KOPT-K1 (cell line): ENCODE data around the gene HOXD3.

Experiments
- H3K27ac ChIP-seq: fragments of 200-600 bp; sonication (generic); 2 replicates; pipeline ENCODE4 v1.5.1; 2016; ENCODE audit warnings: antibody characterized with exemption, mild to moderate bottlenecking, low read depth, low read length; ENCODE audit not compliant: poor library complexity, severe bottlenecking
- H3K36me3 ChIP-seq: fragments of 200-600 bp; sonication (generic); 2 replicates; pipeline ENCODE4 v1.5.1; 2017; ENCODE audit warnings: antibody characterized with exemption, mild to moderate bottlenecking, low read length, moderate library complexity; ENCODE audit not compliant: insufficient read depth
- H3K9me3 ChIP-seq: fragments of 200-600 bp; sonication (generic); 2 replicates; pipeline ENCODE4 v1.5.1; 2017; ENCODE audit warnings: antibody characterized with exemption, low read length, mild to moderate bottlenecking; ENCODE audit not compliant: insufficient read depth, poor library complexity, severe bottlenecking

Gene HOXD3

GRCh38 chr2:176156807-176157498 is at the start of gene HOXD3:
TSS of gene HOXD3 (plus strand) at chr2:176157307. CDS start at chr2:176169115, 11,808 bp downstream.
- H3K27ac ChIP-seq, result no peak within 1 kb of the TSS
- H3K9me3 ChIP-seq, result no peaks in the 10 kb centered on the region
- H3K36me3 ChIP-seq, result no peaks in the 10 kb centered on the region

- no peaks in the 10 kb centered on the region for H3K9me3 ChIP-seq
These were observed 49.4 kb upstream of the HOXD3 start for GRCh38 chr2:176107731-176108181.

GRCh38 chr2:176109192-176109901 is 47.8 kb upstream of the HOXD3 start:
- Histone ChIP-seq H3K9me3 (no peaks in the 10 kb centered on the region), H3K36me3 (no peaks in the 10 kb centered on the region), H3K27ac (no peak overlapping the region)

More at GRCh38 chr2:176107731-176108181, 49.4 kb upstream of the HOXD3 start:
- no peak overlapping the region for H3K27ac ChIP-seq
- no peaks in the 10 kb centered on the region for H3K36me3 ChIP-seq

GRCh38 chr2:176109946-176110345 is 47.2 kb upstream of the HOXD3 start:
- H3K27ac ChIP-seq, result no peak overlapping the region
- no peaks in the 10 kb centered on the region for H3K36me3 ChIP-seq
- H3K9me3 ChIP-seq, result no peaks in the 10 kb centered on the region

- no peaks in the 10 kb centered on the region for H3K36me3 ChIP-seq
- no peak overlapping the region for H3K27ac ChIP-seq
- H3K9me3 ChIP-seq, result no peaks in the 10 kb centered on the region
These were observed 46.4 kb upstream of the HOXD3 start for GRCh38 chr2:176110415-176111308.

GRCh38 chr2:176111309-176111663 is 45.8 kb upstream of the HOXD3 start:
- H3K36me3 ChIP-seq, result no peaks in the 10 kb centered on the region

GRCh38 chr2:176111846-176112374 is 45.2 kb upstream of the HOXD3 start:
- Histone ChIP-seq H3K27ac (no peak overlapping the region), H3K9me3 (no peaks in the 10 kb centered on the region), H3K36me3 (no peaks in the 10 kb centered on the region)

More at GRCh38 chr2:176111309-176111663, 45.8 kb upstream of the HOXD3 start:
- no peaks in the 10 kb centered on the region for H3K9me3 ChIP-seq
- H3K27ac ChIP-seq, result no peak overlapping the region

- no peak overlapping the region for H3K27ac ChIP-seq
- no peaks in the 10 kb centered on the region for H3K36me3 ChIP-seq
- H3K9me3 ChIP-seq, result no peaks in the 10 kb centered on the region
These were observed 44.5 kb upstream of the HOXD3 start for GRCh38 chr2:176112375-176113302.

GRCh38 chr2:176114120-176114929 is 42.8 kb upstream of the HOXD3 start:
- Histone ChIP-seq H3K27ac (no peak overlapping the region), H3K36me3 (no peaks in the 10 kb centered on the region), H3K9me3 (no peaks in the 10 kb centered on the region)

GRCh38 chr2:176114930-176115625 is 42.0 kb upstream of the HOXD3 start:
- Histone ChIP-seq H3K36me3 (no peaks in the 10 kb centered on the region), H3K9me3 (no peaks in the 10 kb centered on the region), H3K27ac (no peak overlapping the region)

GRCh38 chr2:176115883-176116813 is 41.0 kb upstream of the HOXD3 start, which contains the start of gene HOXD10:
TSS of gene HOXD10 (plus strand) at chr2:176116778. CDS start at chr2:176116834, 56 bp downstream.
- no peak within 1 kb of the TSS for H3K27ac ChIP-seq
- H3K9me3 ChIP-seq, result no peaks in the 10 kb centered on the region

GRCh38 chr2:176117162-176117822 is 39.8 kb upstream of the HOXD3 start:
- Histone ChIP-seq H3K27ac (no peak overlapping the region), H3K9me3 (no peaks in the 10 kb centered on the region), H3K36me3 (no peaks in the 10 kb centered on the region)

More at GRCh38 chr2:176115883-176116813, 41.0 kb upstream of the HOXD3 start, which contains the start of gene HOXD10:
- no peaks in the 10 kb centered on the region for H3K36me3 ChIP-seq
